ENCODE measurements around the gene ABI1. TPM values are rescaled to one million over a fixed set of nuclear protein-coding genes. Genes with fewer than 3 reads are reported as not detected.

Gene ABI1
- total and polyA plus RNA-seq, 9 of the 15 experiments (the other 6 are each of a cell fraction or from before 2014, with no cell fraction given) = 22.1 to 52.3 (median 39.0) TPM

- TF ChIP-seq ARNT (IDR thresholded peaks at IDR 0.05) (no peak), ZFP36 (IDR thresholded peaks at IDR 0.05; ENCODE audit: low read depth, low read length, partially characterized antibody) (no peak), ZBTB33 (CRISPR knock-in tag; IDR thresholded peaks at IDR 0.05) (no peak), LEF1 (IDR thresholded peaks at IDR 0.05) (no peak), SMARCA4 (IDR thresholded peaks at IDR 0.05) (no peak), ZNF717 (CRISPR knock-in tag; IDR thresholded peaks at IDR 0.05) (no peak)
These were observed 25.7 kb downstream of the ABI1 start (continued) for GRCh38 chr10:26835025-26835424.

GRCh38 chr10:26832960-26833359 lies 27.8 kb downstream of the ABI1 start:
- intact Hi-C loops (cut with micrococcal nuclease) = no loop called here
- Histone ChIP-seq H3K36me3 (ENCODE audit: control insufficient read depth, insufficient read depth, low read length) (0 out of 3 replicates have a peak, but pooled peaks cover 2% of the 10 kb centered on the region), H3K9me1 (ENCODE audit: control insufficient read depth, insufficient read depth, low read length) (no peaks in the 10 kb centered on the region), H3K9ac (ENCODE audit: insufficient read depth in 1 of 2, low read depth in 2 of 2, low read length in 2 of 2) (no peak overlapping the region), H3K4me2 (ENCODE audit: insufficient read depth, low read length) (no peak overlapping the region), H3K79me2 (ENCODE audit: control insufficient read depth, insufficient read depth, low read length) (peaks cover 69% of the 10 kb centered on the region), H3K4me3 (no peak overlapping the region), H3K27ac (ENCODE audit: extremely low read depth, low read depth, low read length) (no peak overlapping the region), H3K9me3 (replicated peaks; ENCODE audit: control insufficient read depth, insufficient read depth, low read depth, low read length) (no peaks in the 10 kb centered on the region), H4K20me1 (replicated peaks; ENCODE audit: control insufficient read depth, insufficient read depth, low read length) (no peaks in the 10 kb centered on the region), H3K4me1 (replicated peaks in 1 of 2; ENCODE audit: control insufficient read depth in 2 of 2, insufficient read depth in 2 of 2, low read length in 2 of 2) (no peaks in the 10 kb centered on the region), H2AFZ (ENCODE audit: low read depth, low read length) (no peak overlapping the region), H3K27me3 (ENCODE audit: control insufficient read depth in 2 of 2, insufficient read depth in 2 of 2, low read length in 2 of 2) (no peaks in the 10 kb centered on the region)
- ATAC-seq = no peak
- no peak for FAIRE-seq
- in situ Hi-C loops (cut with MboI) = no loop called here
- ChIA-PET POLR2A (interaction anchor here (1.0 to 1.1 kb wide), 2 partner anchors 9 to 35 kb away, joined by 3 read pairs; no protein-coding TSS in a partner anchor), CTCF (ENCODE audit: low intra/inter-chr PET ratio) (no interaction called here)
- no peak for DNase-seq (ENCODE audit: extremely low read depth in 1 of 4, low spot score in 3 of 4)
- 78% methylated on average over 2 of the region's 2 CpGs for WGBS (ENCODE audit: insufficient coverage, low coverage, missing lambda C conversion rate)
- no TSS peak for BruUV-seq (replicated peaks)
- TF ChIP-seq ZNF609 (CRISPR knock-in tag; IDR thresholded peaks at IDR 0.05; ENCODE audit: borderline replicate concordance) (no peak), NR2F6 (CRISPR knock-in tag; IDR thresholded peaks at IDR 0.05) (no peak), UBTF (IDR thresholded peaks at IDR 0.05; ENCODE audit: borderline replicate concordance in 1 of 2, low read depth in 2 of 2, low read length in 2 of 2) (no peak), MAZ (CRISPR knock-in tag; conservative IDR thresholded peaks at IDR 0.05 in 1 of 2, IDR thresholded peaks at IDR 0.05 in 1 of 2) (no peak), SAFB2 (IDR thresholded peaks at IDR 0.05; ENCODE audit: borderline replicate concordance, low read depth, low read length, severe bottlenecking) (no peak)
